GM23338 (cell line): ENCODE results near the gene RAPGEF4. TPM values are rescaled to one million over a fixed set of nuclear protein-coding genes. Genes with fewer than 3 reads are reported as not detected.

Experiments used
- ATAC-seq: fragments of 200-7000 bp; cut with Tn5 transposase; 3 replicates; pipeline ENCODE4 v1.9.1; 2020
- DNase-seq: peaks from one replicate; pipeline ENCODE4 v3.0.0-alpha.2; 2015; ENCODE audit warnings: low spot score
- H2AFZ ChIP-seq: fragments of 200-600 bp; sonication (generic); 2 replicates; pipeline ENCODE4 v1.8.0; 2016; ENCODE audit warnings: antibody characterized with exemption, mild to moderate bottlenecking, moderate library complexity
- H3F3A ChIP-seq: fragments of 200-600 bp; sonication (generic); replicated peaks from 2 replicates; pipeline ENCODE4 v1.8.0; 2017; ENCODE audit warnings: antibody characterized with exemption, mixed run types, low read depth
- H3K27ac ChIP-seq: fragments of 200-600 bp; sonication (generic); 2 replicates; pipeline ENCODE4 v1.6.1; 2016; ENCODE audit warnings: low read depth
- H3K27me3 ChIP-seq: fragments of 200-600 bp; sonication (generic); 2 replicates; pipeline ENCODE4 v1.8.0; 2016; ENCODE audit warnings: mild to moderate bottlenecking, mixed run types, moderate library complexity; ENCODE audit not compliant: insufficient read depth
- H3K36me3 ChIP-seq: fragments of 200-600 bp; sonication (generic); 2 replicates; pipeline ENCODE4 v1.8.0; 2016; ENCODE audit warnings: mild to moderate bottlenecking; ENCODE audit not compliant: insufficient read depth
- H3K4me1 ChIP-seq: fragments of 200-600 bp; sonication (generic); 2 replicates; pipeline ENCODE4 v1.8.0; 2016; ENCODE audit warnings: mild to moderate bottlenecking, moderate library complexity; ENCODE audit not compliant: insufficient read depth
- H3K4me2 ChIP-seq: fragments of 200-600 bp; sonication (generic); 2 replicates; pipeline ENCODE4 v1.7.1; 2017; ENCODE audit warnings: mixed run types
- H3K4me3 ChIP-seq: fragments of 200-600 bp; sonication (generic); 2 replicates; pipeline ENCODE4 v1.6.1; 2016; ENCODE audit warnings: mixed run types
- H3K79me2 ChIP-seq: fragments of 200-600 bp; sonication (generic); replicated peaks from 2 replicates; pipeline ENCODE4 v1.8.0; 2017; ENCODE audit warnings: mild to moderate bottlenecking; ENCODE audit not compliant: insufficient read depth
- H3K9me2 ChIP-seq: fragments of 200-600 bp; sonication (generic); 2 replicates; pipeline ENCODE4 v1.8.0; 2017; ENCODE audit not compliant: insufficient read depth
- H4K20me1 ChIP-seq: fragments of 200-600 bp; sonication (generic); replicated peaks from 2 replicates; pipeline ENCODE4 v1.8.0; 2017; ENCODE audit warnings: mild to moderate bottlenecking; ENCODE audit not compliant: insufficient read depth
- H3K27ac Mint-ChIP-seq: 2 replicates; pipeline ENCODE4 v1.8.0; 2020; ENCODE audit warnings: inconsistent platforms, mild to moderate bottlenecking, moderate library complexity, mixed read lengths
- H3K27me3 Mint-ChIP-seq: 3 replicates; pipeline ENCODE4 v1.8.0; 2022; ENCODE audit warnings: low read depth, mild to moderate bottlenecking, moderate library complexity, mixed read lengths, inconsistent platforms; ENCODE audit not compliant: insufficient read depth, poor library complexity
- H3K36me3 Mint-ChIP-seq: 3 replicates; pipeline ENCODE4 v1.8.0; 2021; ENCODE audit warnings: low read depth, mild to moderate bottlenecking, inconsistent platforms, moderate library complexity, mixed read lengths
- H3K4me1 Mint-ChIP-seq: 3 replicates; pipeline ENCODE4 v1.8.0; 2020; ENCODE audit warnings: mild to moderate bottlenecking, inconsistent platforms, mixed read lengths
- H3K4me3 Mint-ChIP-seq: 3 replicates; pipeline ENCODE4 v1.8.0; 2021; ENCODE audit warnings: moderate library complexity, mild to moderate bottlenecking, inconsistent platforms, mixed read lengths
- H3K9me3 Mint-ChIP-seq: 3 replicates; pipeline ENCODE4 v1.8.0; 2020; ENCODE audit warnings: moderate library complexity, mild to moderate bottlenecking, inconsistent platforms, mixed read lengths
- CREB1 ChIP-seq: fragments of 250-450 bp; sonication (Bioruptor Pico); IDR thresholded peaks from 2 replicates; pipeline ENCODE4 v1.5.0; 2020; ENCODE audit warnings: low read depth, mild to moderate bottlenecking, moderate library complexity
- EZH2 ChIP-seq: fragments of 200-600 bp; sonication (generic); IDR thresholded peaks from one replicate; pipeline ENCODE4 v1.8.0; 2017; ENCODE audit warnings: antibody characterized with exemption, mild to moderate bottlenecking, low read depth; ENCODE audit not compliant: unreplicated experiment
- EZH2phosphoT487 ChIP-seq: fragments of 200-600 bp; sonication (generic); IDR thresholded peaks from one replicate; pipeline ENCODE4 v1.8.1; 2018; ENCODE audit warnings: antibody characterized with exemption; ENCODE audit not compliant: unreplicated experiment
- JUNB ChIP-seq: IDR thresholded peaks from one replicate; pipeline ENCODE4 v1.6.1; 2016; ENCODE audit warnings: antibody characterized with exemption; ENCODE audit not compliant: unreplicated experiment
- POLR2AphosphoS5 ChIP-seq: IDR thresholded peaks from 2 replicates; pipeline ENCODE4 v1.6.1; 2016; ENCODE audit warnings: antibody characterized with exemption, low read depth
- STAT1 ChIP-seq: IDR thresholded peaks from one replicate; pipeline ENCODE4 v1.6.1; 2016; ENCODE audit warnings: antibody characterized with exemption; ENCODE audit not compliant: unreplicated experiment
- ZNF114 ChIP-seq: fragments of 250-450 bp; sonication (Bioruptor Pico); IDR thresholded peaks from 2 replicates; pipeline ENCODE4 v1.5.0; 2020; ENCODE audit warnings: mild to moderate bottlenecking, moderate library complexity
- ZNF331 ChIP-seq: fragments of 250-450 bp; sonication (Bioruptor Pico); IDR thresholded peaks from 2 replicates; pipeline ENCODE4 v1.5.0; 2020; ENCODE audit warnings: low read depth, mild to moderate bottlenecking, moderate library complexity
- polyA plus RNA-seq: library from polyadenylated mRNA; unstranded; fragments of >200 nt; fragmentation: Nextera tagmentation; extraction: Ambion mirVana; gene quantifications from 2 replicates; pipeline ENCODE4 v1.2.1, GENCODE V29; 2016
- total RNA-seq: library from RNA; depleted of rRNA; stranded (reverse); fragments of >200 nt; shearing (Covaris generic); gene quantifications from 2 replicates; pipeline ENCODE4 v1.2.3, GENCODE V29; 2014
- TF ChIP-seq, protein P1 (sequence below), 2 experiments: fragments of 200-600 bp in 1 of 2; sonication (generic) in 1 of 2; conservative IDR thresholded peaks; 2 replicates each; pipeline versions ENCODE4 v1.5.1 to v1.6.1; 2016 to 2017; ENCODE audit warnings: antibody characterized with exemption in 2 of 2, low read depth in 2 of 2, mild to moderate bottlenecking in 2 of 2, moderate library complexity in 1 of 2
- TF ChIP-seq, protein P2 (sequence below): fragments of 250-450 bp; sonication (Bioruptor Pico); IDR thresholded peaks from 2 replicates; pipeline ENCODE4 v1.5.0; 2020; ENCODE audit warnings: mild to moderate bottlenecking, moderate library complexity

Gene RAPGEF4
- total and polyA plus RNA-seq, 2 experiments from 2014 or later: 1.7 to 4.7 TPM

DNA sequence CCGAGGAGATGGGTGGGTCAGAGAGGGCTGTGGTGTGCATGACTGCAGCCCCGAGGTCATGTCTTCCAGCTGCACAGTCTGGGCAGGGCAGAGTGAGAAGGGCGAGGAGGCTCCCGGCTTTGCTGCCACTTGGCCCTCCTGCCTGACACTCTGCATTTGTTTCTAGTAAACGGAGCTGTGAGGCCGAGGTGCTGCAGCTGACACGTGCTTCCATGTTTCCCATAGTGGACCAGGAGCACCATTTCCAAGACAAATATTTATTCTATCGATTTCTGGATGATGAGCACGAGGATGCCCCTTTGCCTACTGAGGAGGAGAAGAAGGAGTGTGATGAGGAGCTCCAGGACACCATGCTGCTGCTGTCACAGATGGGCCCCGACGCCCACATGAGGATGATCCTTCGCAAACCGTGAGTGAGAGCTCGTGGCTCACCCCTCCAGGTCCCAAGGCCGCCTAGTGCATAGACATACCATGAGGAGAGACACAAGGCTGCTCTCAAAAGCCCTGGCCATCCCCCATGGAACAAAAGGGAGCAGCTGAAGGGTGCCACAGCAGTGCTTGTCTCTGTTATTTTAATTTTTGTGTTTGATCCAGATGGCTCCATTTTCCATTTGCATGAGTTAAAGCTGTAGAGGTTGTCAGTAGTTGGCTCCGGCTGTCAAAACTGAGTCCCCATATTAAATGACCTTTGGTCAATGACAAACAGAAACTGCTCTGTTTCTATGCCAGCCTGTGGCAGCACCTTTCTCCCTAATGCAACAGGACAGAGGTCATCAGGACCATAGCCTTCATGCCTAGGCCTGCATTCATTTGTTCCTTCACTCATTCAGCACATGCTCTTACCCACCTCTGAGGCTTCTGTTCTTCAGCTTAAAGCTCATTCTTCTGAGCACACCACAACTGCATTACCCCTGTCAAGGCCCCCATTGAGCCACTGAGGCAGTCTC is 231.7 kb downstream of the RAPGEF4 start:
- DNase-seq (no peak), ATAC-seq (no peak)
- no peaks in the 10 kb centered on the region for H3K27me3 ChIP-seq
- peaks cover 2% of the 10 kb centered on the region; the same call in 1 of the 2 replicates for H3K4me1 ChIP-seq
- Mint-ChIP-seq H3K4me1 (peaks cover 11% of the 10 kb centered on the region), H3K36me3 (no peaks in the 10 kb centered on the region), H3K9me3 (no peaks in the 10 kb centered on the region), H3K4me3 (no peak overlapping the region), H3K27ac (no peak overlapping the region), H3K27me3 (peaks cover 3% of the 10 kb centered on the region)
- H3K4me2 ChIP-seq: no peak overlapping the region
- H3K27ac ChIP-seq: no peak overlapping the region
- peaks cover 9% of the 10 kb centered on the region; the same call in 1 of the 2 replicates for H3K9me2 ChIP-seq
- H3K4me3 ChIP-seq: no peak overlapping the region
- TF ChIP-seq EZH2phosphoT487: no peak
- no peak for TF ChIP-seq EZH2
- TF ChIP-seq, protein P1, sequence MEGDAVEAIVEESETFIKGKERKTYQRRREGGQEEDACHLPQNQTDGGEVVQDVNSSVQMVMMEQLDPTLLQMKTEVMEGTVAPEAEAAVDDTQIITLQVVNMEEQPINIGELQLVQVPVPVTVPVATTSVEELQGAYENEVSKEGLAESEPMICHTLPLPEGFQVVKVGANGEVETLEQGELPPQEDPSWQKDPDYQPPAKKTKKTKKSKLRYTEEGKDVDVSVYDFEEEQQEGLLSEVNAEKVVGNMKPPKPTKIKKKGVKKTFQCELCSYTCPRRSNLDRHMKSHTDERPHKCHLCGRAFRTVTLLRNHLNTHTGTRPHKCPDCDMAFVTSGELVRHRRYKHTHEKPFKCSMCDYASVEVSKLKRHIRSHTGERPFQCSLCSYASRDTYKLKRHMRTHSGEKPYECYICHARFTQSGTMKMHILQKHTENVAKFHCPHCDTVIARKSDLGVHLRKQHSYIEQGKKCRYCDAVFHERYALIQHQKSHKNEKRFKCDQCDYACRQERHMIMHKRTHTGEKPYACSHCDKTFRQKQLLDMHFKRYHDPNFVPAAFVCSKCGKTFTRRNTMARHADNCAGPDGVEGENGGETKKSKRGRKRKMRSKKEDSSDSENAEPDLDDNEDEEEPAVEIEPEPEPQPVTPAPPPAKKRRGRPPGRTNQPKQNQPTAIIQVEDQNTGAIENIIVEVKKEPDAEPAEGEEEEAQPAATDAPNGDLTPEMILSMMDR (conservative IDR thresholded peaks at IDR 0.05; ENCODE audit: low read depth in 2 of 2): no peak
- TF ChIP-seq POLR2AphosphoS5: no peak
- no peaks in the 10 kb centered on the region for H3K79me2 ChIP-seq
- no peaks in the 10 kb centered on the region for H3K36me3 ChIP-seq
- H2AFZ ChIP-seq: no peak overlapping the region
- no peaks in the 10 kb centered on the region for H4K20me1 ChIP-seq
- no peaks in the 10 kb centered on the region for H3F3A ChIP-seq

DNA sequence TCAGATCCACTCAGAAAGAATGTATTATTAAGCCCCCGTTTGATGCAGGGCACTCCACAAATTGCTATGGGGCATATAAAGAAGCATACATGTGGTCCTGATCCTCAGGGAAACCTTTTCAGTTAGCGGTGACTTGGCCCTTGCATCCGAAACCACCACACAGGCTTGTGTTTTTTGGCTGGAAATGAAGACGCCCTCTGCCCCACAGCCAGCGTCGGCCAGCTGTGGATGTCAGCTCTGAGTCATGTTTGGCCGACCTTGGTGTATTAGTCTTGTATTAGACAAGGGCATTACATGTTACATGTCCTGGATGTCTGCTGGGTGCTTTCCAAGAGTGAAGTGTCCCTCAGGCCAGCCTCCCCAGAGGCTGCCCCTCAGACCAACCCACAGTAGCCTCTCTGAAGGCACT is 232.4 kb downstream of the RAPGEF4 start:
- no peaks in the 10 kb centered on the region for H3K9me3 Mint-ChIP-seq
- no peaks in the 10 kb centered on the region for H3K27me3 ChIP-seq
- H3K4me1 Mint-ChIP-seq: peaks cover 11% of the 10 kb centered on the region
- H3K36me3 Mint-ChIP-seq: no peaks in the 10 kb centered on the region
- no peak overlapping the region for H2AFZ ChIP-seq
- H3K4me3 ChIP-seq: no peak overlapping the region
- no peaks in the 10 kb centered on the region for H3K36me3 ChIP-seq
- no peak overlapping the region for H3K27ac ChIP-seq
- H3K79me2 ChIP-seq: no peaks in the 10 kb centered on the region
- peaks cover 9% of the 10 kb centered on the region; the same call in 1 of the 2 replicates for H3K9me2 ChIP-seq
- no peak overlapping the region for H3K4me2 ChIP-seq
- no peaks in the 10 kb centered on the region for H3F3A ChIP-seq
- H4K20me1 ChIP-seq: no peaks in the 10 kb centered on the region
- peaks cover 3% of the 10 kb centered on the region for H3K27me3 Mint-ChIP-seq
- DNase-seq (no peak), ATAC-seq (no peak)
- H3K27ac Mint-ChIP-seq: no peak overlapping the region
- no peak overlapping the region for H3K4me3 Mint-ChIP-seq
- H3K4me1 ChIP-seq: peaks cover 2% of the 10 kb centered on the region; the same call in 1 of the 2 replicates
- TF ChIP-seq POLR2AphosphoS5 (no peak), CREB1 (CRISPR knock-in tag) (no peak), ZNF114 (CRISPR knock-in tag) (no peak), JUNB (no peak), EZH2 (no peak), ZNF331 (CRISPR knock-in tag) (no peak), STAT1 (no peak), EZH2phosphoT487 (no peak)
- TF ChIP-seq, protein P2, sequence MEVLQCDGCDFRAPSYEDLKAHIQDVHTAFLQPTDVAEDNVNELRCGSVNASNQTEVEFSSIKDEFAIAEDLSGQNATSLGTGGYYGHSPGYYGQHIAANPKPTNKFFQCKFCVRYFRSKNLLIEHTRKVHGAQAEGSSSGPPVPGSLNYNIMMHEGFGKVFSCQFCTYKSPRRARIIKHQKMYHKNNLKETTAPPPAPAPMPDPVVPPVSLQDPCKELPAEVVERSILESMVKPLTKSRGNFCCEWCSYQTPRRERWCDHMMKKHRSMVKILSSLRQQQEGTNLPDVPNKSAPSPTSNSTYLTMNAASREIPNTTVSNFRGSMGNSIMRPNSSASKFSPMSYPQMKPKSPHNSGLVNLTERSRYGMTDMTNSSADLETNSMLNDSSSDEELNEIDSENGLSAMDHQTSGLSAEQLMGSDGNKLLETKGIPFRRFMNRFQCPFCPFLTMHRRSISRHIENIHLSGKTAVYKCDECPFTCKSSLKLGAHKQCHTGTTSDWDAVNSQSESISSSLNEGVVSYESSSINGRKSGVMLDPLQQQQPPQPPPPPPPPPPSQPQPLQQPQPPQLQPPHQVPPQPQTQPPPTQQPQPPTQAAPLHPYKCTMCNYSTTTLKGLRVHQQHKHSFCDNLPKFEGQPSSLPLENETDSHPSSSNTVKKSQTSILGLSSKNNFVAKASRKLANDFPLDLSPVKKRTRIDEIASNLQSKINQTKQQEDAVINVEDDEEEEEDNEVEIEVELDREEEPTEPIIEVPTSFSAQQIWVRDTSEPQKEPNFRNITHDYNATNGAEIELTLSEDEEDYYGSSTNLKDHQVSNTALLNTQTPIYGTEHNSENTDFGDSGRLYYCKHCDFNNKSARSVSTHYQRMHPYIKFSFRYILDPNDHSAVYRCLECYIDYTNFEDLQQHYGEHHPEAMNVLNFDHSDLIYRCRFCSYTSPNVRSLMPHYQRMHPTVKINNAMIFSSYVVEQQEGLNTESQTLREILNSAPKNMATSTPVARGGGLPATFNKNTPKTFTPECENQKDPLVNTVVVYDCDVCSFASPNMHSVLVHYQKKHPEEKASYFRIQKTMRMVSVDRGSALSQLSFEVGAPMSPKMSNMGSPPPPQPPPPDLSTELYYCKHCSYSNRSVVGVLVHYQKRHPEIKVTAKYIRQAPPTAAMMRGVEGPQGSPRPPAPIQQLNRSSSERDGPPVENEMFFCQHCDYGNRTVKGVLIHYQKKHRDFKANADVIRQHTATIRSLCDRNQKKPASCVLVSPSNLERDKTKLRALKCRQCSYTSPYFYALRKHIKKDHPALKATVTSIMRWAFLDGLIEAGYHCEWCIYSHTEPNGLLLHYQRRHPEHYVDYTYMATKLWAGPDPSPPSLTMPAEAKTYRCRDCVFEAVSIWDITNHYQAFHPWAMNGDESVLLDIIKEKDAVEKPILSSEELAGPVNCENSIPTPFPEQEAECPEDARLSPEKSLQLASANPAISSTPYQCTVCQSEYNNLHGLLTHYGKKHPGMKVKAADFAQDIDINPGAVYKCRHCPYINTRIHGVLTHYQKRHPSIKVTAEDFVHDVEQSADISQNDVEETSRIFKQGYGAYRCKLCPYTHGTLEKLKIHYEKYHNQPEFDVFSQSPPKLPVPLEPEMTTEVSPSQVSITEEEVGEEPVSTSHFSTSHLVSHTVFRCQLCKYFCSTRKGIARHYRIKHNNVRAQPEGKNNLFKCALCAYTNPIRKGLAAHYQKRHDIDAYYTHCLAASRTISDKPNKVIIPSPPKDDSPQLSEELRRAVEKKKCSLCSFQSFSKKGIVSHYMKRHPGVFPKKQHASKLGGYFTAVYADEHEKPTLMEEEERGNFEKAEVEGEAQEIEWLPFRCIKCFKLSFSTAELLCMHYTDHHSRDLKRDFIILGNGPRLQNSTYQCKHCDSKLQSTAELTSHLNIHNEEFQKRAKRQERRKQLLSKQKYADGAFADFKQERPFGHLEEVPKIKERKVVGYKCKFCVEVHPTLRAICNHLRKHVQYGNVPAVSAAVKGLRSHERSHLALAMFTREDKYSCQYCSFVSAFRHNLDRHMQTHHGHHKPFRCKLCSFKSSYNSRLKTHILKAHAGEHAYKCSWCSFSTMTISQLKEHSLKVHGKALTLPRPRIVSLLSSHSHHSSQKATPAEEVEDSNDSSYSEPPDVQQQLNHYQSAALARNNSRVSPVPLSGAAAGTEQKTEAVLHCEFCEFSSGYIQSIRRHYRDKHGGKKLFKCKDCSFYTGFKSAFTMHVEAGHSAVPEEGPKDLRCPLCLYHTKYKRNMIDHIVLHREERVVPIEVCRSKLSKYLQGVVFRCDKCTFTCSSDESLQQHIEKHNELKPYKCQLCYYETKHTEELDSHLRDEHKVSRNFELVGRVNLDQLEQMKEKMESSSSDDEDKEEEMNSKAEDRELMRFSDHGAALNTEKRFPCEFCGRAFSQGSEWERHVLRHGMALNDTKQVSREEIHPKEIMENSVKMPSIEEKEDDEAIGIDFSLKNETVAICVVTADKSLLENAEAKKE (CRISPR knock-in tag): no peak
